Stimulated activated naive CD4-positive, alpha-beta T cell (primary cell): Measurements from ENCODE around the gene RYR2.
"Not testable (repeated sequence)": the region's sequence is repeated elsewhere in the genome, so short reads cannot be mapped to it uniquely, and the experiment has no call there.

Source experiments
- DNase-seq, 6 experiments: peaks; one replicate each; lab custom pipeline; 2025; lab: John Stamatoyannopoulos, UW

RYR2 gene

GRCh38 chr1:237258871-237259270 is 216.9 kb downstream of the RYR2 start:
- DNase-seq = no peak

- no peak for DNase-seq
Measured at GRCh38 chr1:237261198-237261597, 219.2 kb downstream of the RYR2 start.

GRCh38 chr1:237267743-237268142 is 225.8 kb downstream of the RYR2 start:
- no peak for DNase-seq

- no peak for DNase-seq
Measured at GRCh38 chr1:237269938-237270337, 228.0 kb downstream of the RYR2 start.

GRCh38 chr1:237270353-237270752 is 228.4 kb downstream of the RYR2 start:
- no peak for DNase-seq

- DNase-seq = not testable (repeated sequence)
Measured at GRCh38 chr1:237277994-237278393, 236.0 kb downstream of the RYR2 start.

GRCh38 chr1:237279629-237280028 is 237.6 kb downstream of the RYR2 start:
- no peak for DNase-seq

GRCh38 chr1:237281481-237281880 is 239.5 kb downstream of the RYR2 start:
- DNase-seq = no peak

- no peak for DNase-seq
Measured at GRCh38 chr1:237282208-237282783, 240.3 kb downstream of the RYR2 start.

- no peak for DNase-seq
Measured at GRCh38 chr1:237287876-237288521, 246.0 kb downstream of the RYR2 start.

GRCh38 chr1:237293804-237294203 is 251.8 kb downstream of the RYR2 start:
- no peak for DNase-seq

GRCh38 chr1:237296861-237297260 is 254.9 kb downstream of the RYR2 start:
- DNase-seq = no peak

- no peak for DNase-seq
Measured at GRCh38 chr1:237300642-237301041, 258.7 kb downstream of the RYR2 start.

- DNase-seq = no peak
Measured at GRCh38 chr1:237303929-237304328, 261.9 kb downstream of the RYR2 start.

GRCh38 chr1:237306726-237307125 is 264.7 kb downstream of the RYR2 start:
- DNase-seq = no peak

- DNase-seq = no peak
Measured at GRCh38 chr1:237309595-237310118, 267.7 kb downstream of the RYR2 start.

GRCh38 chr1:237316352-237316751 is 274.4 kb downstream of the RYR2 start:
- DNase-seq = no peak

GRCh38 chr1:237318748-237319147 is 276.8 kb downstream of the RYR2 start:
- no peak for DNase-seq

- DNase-seq = no peak
Measured at GRCh38 chr1:237320890-237321289, 278.9 kb downstream of the RYR2 start.

- DNase-seq = no peak
Measured at GRCh38 chr1:237324226-237324625, 282.2 kb downstream of the RYR2 start.

GRCh38 chr1:237327061-237327460 is 285.1 kb downstream of the RYR2 start:
- DNase-seq = no peak

- DNase-seq = no peak
Measured at GRCh38 chr1:237340892-237341291, 298.9 kb downstream of the RYR2 start.

GRCh38 chr1:237341391-237341790 is 299.4 kb downstream of the RYR2 start:
- DNase-seq = no peak

- no peak for DNase-seq
Measured at GRCh38 chr1:237342730-237343129, 300.7 kb downstream of the RYR2 start.
